ENCODE results near the gene PBX1. TPM values are rescaled to one million over a fixed set of nuclear protein-coding genes. Genes with fewer than 3 reads are reported as not detected.

Gene PBX1
- total RNA-seq, 2 experiments from 2014 or later: not detected

- intact Hi-C loops (cut with micrococcal nuclease): no loop called here
- CTCF ChIA-PET: no interaction called here
Observed at GRCh38 chr1:164515711-164516331, 43.2 kb upstream of the PBX1 start.

GRCh38 chr1:164516591-164516990, 42.4 kb upstream of the PBX1 start:
- intact Hi-C loops (cut with micrococcal nuclease): no loop called here
- Mint-ChIP-seq H3K4me3 (no peak overlapping the region), H3K27me3 (no peaks in the 10 kb centered on the region), H3K27ac (no peak overlapping the region), H3K4me1 (ENCODE audit: low read depth) (no peaks in the 10 kb centered on the region), H3K9me3 (no peaks in the 10 kb centered on the region), H3K36me3 (ENCODE audit: low read depth) (no peaks in the 10 kb centered on the region)
- ATAC-seq (no peak), DNase-seq (no peak)
- ChIA-PET POLR2A (no interaction called here), CTCF (no interaction called here)
- TF ChIP-seq, protein P1, sequence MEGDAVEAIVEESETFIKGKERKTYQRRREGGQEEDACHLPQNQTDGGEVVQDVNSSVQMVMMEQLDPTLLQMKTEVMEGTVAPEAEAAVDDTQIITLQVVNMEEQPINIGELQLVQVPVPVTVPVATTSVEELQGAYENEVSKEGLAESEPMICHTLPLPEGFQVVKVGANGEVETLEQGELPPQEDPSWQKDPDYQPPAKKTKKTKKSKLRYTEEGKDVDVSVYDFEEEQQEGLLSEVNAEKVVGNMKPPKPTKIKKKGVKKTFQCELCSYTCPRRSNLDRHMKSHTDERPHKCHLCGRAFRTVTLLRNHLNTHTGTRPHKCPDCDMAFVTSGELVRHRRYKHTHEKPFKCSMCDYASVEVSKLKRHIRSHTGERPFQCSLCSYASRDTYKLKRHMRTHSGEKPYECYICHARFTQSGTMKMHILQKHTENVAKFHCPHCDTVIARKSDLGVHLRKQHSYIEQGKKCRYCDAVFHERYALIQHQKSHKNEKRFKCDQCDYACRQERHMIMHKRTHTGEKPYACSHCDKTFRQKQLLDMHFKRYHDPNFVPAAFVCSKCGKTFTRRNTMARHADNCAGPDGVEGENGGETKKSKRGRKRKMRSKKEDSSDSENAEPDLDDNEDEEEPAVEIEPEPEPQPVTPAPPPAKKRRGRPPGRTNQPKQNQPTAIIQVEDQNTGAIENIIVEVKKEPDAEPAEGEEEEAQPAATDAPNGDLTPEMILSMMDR (IDR thresholded peaks at IDR 0.05): no peak

More at GRCh38 chr1:164515711-164516331, 43.2 kb upstream of the PBX1 start:
- Mint-ChIP-seq H3K9me3 (no peaks in the 10 kb centered on the region), H3K4me3 (no peak overlapping the region), H3K4me1 (ENCODE audit: low read depth) (no peaks in the 10 kb centered on the region), H3K36me3 (ENCODE audit: low read depth) (no peaks in the 10 kb centered on the region), H3K27ac (no peak overlapping the region), H3K27me3 (no peaks in the 10 kb centered on the region)
- POLR2A ChIA-PET: no interaction called here
- TF ChIP-seq, protein P1 (IDR thresholded peaks at IDR 0.05): no peak
- ATAC-seq (no peak), DNase-seq (no peak)

GRCh38 chr1:164518692-164519332, 40.2 kb upstream of the PBX1 start:
- ChIA-PET CTCF (no interaction called here), POLR2A (no interaction called here)
- TF ChIP-seq, protein P1 (IDR thresholded peaks at IDR 0.05): no peak

GRCh38 chr1:164519426-164519825, 39.6 kb upstream of the PBX1 start:
- DNase-seq (no peak), ATAC-seq (no peak)
- H3K27ac Mint-ChIP-seq: no peak overlapping the region
- no peaks in the 10 kb centered on the region for H3K27me3 Mint-ChIP-seq
- TF ChIP-seq, protein P1 (IDR thresholded peaks at IDR 0.05): no peak
- H3K9me3 Mint-ChIP-seq: no peaks in the 10 kb centered on the region
- POLR2A ChIA-PET: no interaction called here
- H3K4me3 Mint-ChIP-seq: no peak overlapping the region
- no peaks in the 10 kb centered on the region for H3K36me3 Mint-ChIP-seq (ENCODE audit: low read depth)
- H3K4me1 Mint-ChIP-seq (ENCODE audit: low read depth): no peaks in the 10 kb centered on the region
- intact Hi-C loops (cut with micrococcal nuclease): no loop called here
- CTCF ChIA-PET: no interaction called here

More at GRCh38 chr1:164518692-164519332, 40.2 kb upstream of the PBX1 start:
- intact Hi-C loops (cut with micrococcal nuclease): no loop called here
- H3K27ac Mint-ChIP-seq: no peak overlapping the region
- no peaks in the 10 kb centered on the region for H3K27me3 Mint-ChIP-seq
- H3K9me3 Mint-ChIP-seq: no peaks in the 10 kb centered on the region
- no peak for DNase-seq
- H3K36me3 Mint-ChIP-seq (ENCODE audit: low read depth): no peaks in the 10 kb centered on the region
- no peak overlapping the region for H3K4me3 Mint-ChIP-seq
- no peaks in the 10 kb centered on the region for H3K4me1 Mint-ChIP-seq (ENCODE audit: low read depth)
- ATAC-seq: no peak

DNA sequence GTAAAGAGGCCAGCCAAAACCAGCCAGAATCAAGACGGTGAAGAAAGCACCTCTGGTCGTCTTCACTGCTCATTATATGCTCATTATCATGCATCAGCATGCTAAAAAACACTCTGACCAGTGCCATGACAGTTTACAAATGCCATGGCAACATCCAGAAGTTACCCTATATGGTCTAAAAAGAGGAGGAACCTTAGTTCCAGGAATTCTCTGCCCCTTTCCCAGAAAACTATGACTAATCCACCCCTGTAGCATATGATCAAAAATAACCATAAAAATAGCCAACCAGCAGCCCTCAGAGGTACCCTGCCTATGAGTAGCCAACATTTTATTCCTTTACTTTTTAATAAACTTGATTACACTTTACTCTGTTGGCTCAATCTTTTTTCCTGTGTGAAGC, 34.2 kb upstream of the PBX1 start:
- POLR2A ChIA-PET: no interaction called here
- Mint-ChIP-seq H3K27ac (no peak overlapping the region), H3K9me3 (peaks cover 10% of the 10 kb centered on the region)

More for the DNA sequence above, 34.2 kb upstream of the PBX1 start:
- TF ChIP-seq, protein P1 (IDR thresholded peaks at IDR 0.05): no peak
- intact Hi-C loops (cut with micrococcal nuclease): no loop called here
- H3K4me3 Mint-ChIP-seq: no peak overlapping the region
- CTCF ChIA-PET: no interaction called here
- H3K36me3 Mint-ChIP-seq (ENCODE audit: low read depth): no peaks in the 10 kb centered on the region
- no peaks in the 10 kb centered on the region for H3K4me1 Mint-ChIP-seq (ENCODE audit: low read depth)
- no peaks in the 10 kb centered on the region for H3K27me3 Mint-ChIP-seq
- no peak for DNase-seq
- ATAC-seq: no peak

Data from activated CD8-positive, alpha-beta T cell treated with anti-CD3 and anti-CD28 coated beads for 36 hours (primary cell).